Activated CD8-positive, alpha-beta memory T cell treated with anti-CD3 and anti-CD28 coated beads, Interleukin-2, amount 50 U/mL, for 1 hour (primary cell): ENCODE measurements around the gene THPO.

Experiments
- DNase-seq: peaks from one replicate; pipeline ENCODE4 v3.0.0-alpha.2; 2020; ENCODE audit errors: extremely low read depth

THPO gene

DNA sequence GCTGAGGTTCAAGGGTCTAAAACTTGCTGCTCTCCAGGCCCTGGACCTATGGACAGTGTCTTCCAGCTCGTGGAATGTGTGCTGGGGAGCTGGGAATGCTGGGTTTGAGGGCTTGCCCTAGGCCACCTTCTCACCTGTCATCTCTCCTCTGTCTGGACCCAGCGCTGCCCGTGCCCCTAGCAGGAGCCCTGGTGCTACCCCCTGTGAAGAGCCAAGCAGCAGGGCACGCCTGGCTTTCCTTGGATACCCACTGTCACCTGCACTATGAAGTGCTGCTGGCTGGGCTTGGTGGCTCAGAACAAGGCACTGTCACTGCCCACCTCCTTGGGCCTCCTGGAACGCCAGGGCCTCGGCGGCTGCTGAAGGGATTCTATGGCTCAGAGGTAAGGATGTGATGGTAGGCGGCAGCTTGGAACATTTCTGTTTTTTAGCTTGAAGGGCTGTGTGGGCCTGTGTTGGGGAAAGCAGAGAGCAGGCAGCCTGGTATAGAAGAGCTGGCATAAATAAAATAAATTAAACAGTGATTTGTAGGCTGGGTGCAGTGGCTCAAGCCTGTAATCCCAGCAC is 6.9 kb upstream of the THPO start:
- no peak for DNase-seq

- DNase-seq, result no peak
These were observed 6.3 kb upstream of the THPO start for GRCh38 chr3:184384342-184384741.

GRCh38 chr3:184383033-184383740 is 5.2 kb upstream of the THPO start:
- DNase-seq, result no peak

DNA sequence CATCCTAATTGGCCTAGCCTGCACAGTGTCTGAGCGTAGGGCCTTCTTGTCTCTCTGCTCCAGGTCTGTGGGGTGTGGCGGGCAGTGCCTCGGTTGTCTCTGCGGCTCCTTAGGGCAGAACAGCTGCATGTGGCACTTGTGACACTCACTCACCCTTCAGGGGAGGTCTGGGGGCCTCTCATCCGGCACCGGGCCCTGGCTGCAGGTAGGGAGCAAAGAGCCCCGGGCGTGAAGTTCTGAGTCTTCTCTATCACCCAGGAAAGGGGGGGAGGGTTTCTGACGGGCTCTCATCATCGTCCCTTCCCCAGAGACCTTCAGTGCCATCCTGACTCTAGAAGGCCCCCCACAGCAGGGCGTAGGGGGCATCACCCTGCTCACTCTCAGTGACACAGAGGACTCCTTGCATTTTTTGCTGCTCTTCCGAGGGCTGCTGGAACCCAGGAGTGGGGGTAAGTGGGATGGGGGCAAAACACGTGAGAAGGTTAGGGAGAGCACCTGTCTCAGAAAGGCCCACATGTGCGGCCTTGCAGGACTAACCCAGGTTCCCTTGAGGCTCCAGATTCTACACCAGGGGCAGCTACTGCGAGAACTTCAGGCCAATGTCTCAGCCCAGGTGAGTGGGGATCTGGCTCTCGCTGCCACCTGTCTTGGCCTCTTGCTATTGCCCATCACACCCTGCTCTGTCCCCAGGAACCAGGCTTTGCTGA is 4.5 kb upstream of the THPO start:
- DNase-seq, result no peak

GRCh38 chr3:184381261-184382224 is 3.5 kb upstream of the THPO start:
- no peak for DNase-seq

- no peak for DNase-seq
These were observed 2.7 kb upstream of the THPO start for GRCh38 chr3:184380627-184381260.

DNA sequence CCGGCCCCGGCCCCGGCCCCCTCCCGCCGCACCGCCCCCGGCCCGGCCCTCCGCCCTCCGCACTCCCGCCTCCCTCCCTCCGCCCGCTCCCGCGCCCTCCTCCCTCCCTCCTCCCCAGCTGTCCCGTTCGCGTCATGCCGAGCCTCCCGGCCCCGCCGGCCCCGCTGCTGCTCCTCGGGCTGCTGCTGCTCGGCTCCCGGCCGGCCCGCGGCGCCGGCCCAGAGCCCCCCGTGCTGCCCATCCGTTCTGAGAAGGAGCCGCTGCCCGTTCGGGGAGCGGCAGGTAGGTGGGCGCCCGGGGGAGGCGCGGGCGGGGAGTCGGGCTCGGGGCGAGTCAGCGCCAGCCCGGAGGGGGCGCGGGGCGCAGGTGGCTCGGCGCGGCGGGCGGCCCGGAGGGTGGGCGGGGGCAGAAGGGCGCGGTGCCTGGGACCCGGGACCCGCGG is 2.2 kb upstream of the THPO start:
- DNase-seq, result no peak

DNA sequence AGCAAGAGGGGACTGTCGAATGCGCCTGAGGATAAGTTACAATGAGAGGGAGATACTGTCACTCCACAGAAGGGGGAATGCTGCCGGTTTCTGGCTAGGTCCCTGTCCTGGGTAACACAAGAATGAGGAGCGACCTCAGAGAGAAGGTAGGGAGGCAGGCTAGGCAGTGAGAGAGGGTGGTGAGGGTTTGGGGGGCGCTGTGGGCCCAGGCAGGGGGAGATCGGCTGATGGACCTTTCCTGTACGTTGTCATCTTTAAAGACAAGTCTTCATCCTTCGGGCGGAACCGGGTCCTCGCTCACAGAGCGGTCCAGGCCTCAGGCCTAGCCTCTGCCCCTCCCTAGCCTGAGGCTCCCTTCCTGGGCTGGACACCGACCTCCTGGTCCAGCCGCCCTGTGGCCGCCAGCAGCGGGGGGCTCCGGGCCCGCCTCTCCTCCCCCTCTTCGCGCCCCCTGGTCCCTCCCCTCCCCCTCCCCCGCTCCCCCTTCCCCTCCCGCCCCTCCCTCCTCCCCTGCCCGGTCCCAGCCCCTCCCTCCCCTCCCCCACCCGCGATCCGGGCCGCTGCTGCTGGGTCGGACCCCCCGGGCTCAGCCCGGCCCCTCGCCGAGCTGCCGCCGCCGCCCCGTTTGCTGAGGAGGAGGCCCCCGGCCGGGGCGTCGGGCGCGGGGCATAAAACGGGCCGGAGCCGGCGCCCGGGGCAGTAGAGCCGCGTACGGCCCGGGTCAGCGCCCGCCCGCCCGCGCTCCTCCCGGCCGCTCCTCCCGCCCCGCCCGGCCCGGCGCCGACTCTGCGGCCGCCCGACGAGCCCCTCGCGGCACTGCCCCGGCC is 1.6 kb upstream of the THPO start, which contains the start of gene CHRD:
Gene CHRD (plus strand): TSS at position 697 of the 827 bp plus-strand sequence. CDS start 265 bp downstream, outside the sequence.
- no peak for DNase-seq

DNA sequence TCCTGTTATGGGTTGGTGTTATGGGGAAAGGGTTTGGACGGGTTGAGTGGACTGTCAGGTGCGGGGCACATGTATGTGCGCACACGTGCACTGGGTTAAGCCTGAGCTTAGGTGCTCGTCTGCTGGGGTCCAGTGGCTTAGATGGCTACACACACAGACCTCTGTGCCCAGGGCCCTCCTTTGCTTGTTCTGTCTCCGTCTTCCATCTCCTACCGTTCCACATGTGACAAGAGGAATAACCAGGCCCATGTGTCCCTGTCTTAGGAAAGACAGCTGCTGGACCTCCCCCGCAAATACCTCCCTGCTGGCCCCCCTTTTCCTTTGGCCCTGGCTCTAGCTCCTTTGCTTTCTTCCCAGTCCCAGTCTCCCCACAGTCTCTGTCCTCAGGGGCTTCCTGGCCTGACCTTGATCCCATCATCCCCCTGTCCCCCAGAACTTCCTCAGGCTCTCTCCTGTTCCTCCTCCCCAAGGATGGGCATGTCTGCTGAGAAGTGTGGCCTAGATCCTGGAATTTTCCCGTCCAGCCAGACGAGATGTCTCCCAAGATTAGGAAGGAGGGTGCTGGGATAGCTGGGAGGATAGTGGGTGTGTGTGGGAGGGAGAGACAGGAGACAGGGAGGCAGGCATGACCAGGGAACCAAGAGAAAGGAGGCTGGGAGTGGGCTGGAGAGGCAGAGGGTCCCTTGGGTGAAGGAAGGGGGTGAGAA is 797 bp upstream of the THPO start:
- no peak for DNase-seq

- DNase-seq, result no peak
These were observed 633 bp downstream of the THPO start for GRCh38 chr3:184377374-184377773.

GRCh38 chr3:184375747-184376461 is 2.1 kb downstream of the THPO start:
- DNase-seq, result no peak

- no peak for DNase-seq
These were observed 4.6 kb downstream of the THPO start for GRCh38 chr3:184373422-184373821.

DNA sequence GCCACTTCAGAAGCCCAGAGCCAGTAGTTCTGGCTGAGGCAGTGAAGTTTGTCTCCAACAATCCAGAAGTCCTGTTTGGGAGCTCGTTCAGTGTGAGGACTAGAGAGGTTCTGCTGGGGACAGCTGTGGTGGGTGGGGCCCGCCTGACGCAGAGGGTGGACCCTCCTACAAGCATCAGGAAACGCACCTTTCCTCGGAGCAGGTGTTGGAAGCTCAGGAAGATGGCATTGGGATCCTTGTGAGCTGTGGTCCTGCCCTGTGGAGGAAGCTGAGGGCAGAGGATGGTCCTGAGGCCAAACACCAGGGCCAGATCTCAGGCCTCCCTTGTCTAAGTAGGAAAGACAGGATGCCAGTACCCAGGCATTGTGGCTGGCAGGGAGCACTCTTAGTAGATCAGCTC is 5.1 kb downstream of the THPO start:
- DNase-seq, result no peak

- DNase-seq, result no peak
These were observed 5.6 kb downstream of the THPO start for GRCh38 chr3:184372296-184372821.

DNA sequence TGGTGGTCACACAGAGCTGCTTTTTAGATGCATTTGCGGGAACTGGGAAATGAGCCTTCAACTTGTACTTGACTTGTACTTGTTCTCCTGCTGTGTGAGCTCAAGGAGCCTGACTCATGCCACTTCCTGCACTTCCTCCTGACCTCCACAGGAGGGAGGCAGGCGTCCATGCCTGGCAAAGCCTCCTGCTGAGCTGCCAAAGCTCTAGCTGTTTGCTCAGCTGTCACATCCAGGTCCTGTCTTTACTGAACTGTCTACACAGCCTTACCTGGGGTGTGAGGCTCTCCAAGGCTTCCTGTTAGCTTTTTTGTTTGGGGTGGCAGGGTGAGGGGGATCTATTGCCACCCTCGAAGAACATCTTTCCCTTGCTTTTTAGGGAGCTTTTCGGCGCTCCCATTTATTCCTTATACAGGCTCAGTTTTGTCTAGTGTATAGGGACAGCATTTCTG is 6.4 kb downstream of the THPO start:
- no peak for DNase-seq

DNA sequence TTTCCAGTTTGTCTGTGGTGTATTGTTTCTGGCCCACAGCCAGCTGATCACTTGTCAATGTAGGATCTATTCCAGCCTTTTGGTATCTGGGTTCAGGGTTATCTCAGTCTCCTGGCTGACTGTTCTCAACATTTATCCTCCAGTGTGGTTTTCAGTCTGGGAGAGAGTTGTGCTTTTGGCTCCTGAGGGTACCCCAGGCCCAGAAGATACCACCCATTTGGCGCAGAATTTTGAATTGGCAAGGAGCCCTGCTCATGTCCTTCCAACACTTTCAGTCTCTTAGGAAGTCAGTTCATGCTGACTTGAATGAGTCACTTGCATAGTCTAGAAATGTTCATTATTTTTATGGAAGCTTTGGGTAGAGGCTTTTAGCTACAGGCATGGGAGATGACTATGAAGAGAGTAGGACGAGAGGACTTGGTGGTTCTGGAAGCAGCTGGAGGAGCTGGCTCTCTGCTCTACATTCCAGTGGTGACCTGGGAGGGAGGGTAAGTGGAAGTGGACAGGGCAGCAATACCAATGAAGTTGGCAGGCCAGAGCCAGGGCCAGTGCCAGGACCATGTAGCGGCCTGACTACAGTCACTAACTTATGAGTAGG is 9.3 kb downstream of the THPO start:
- DNase-seq, result no peak

- no peak for DNase-seq
These were observed 9.9 kb downstream of the THPO start for GRCh38 chr3:184368116-184368515.

DNA sequence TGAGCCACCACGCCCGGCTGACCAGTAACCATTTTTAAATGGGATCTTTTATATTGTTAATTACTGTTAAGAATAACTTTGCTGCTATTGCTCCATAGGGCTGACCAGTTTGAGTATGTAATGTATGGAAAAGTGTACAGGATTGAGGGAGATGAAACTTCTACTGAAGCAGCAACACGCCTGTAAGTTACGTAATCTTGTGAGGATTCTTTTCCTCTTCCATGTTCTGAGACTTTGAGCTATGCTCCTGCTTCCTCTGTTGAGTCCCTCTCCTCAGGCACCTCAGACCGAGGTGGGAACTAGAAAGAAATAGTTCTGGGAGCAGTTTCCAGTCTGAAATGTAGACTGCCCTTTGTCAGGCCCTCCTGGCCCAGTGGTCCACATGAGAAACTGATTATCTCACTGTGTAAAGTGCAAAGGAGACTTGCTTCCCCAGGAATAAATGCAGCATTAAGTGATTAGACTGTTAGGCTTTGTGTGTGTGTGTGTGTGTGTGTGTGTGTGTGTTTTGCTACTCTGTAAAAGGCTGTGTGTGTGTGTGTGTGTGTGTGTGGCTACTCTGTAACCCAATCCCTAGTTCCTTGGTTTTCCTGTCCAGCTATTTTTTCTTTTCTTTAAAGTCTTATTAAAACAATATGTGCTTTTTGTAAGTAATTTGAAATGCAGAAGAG is 11.3 kb downstream of the THPO start:
- no peak for DNase-seq
